GM12878 (cell line): Measurements from ENCODE around the gene HDGF. TPM values are rescaled to one million over a fixed set of nuclear protein-coding genes. Genes with fewer than 3 reads are reported as not detected.

ENCODE experiments used
- BCL11A ChIP-seq: IDR thresholded peaks from 2 replicates; pipeline ENCODE4 v1.6.1; 2011; ENCODE audit warnings: low read depth, low read length
- CBFB ChIP-seq: IDR thresholded peaks from 2 replicates; pipeline ENCODE4 v1.6.1; 2016; ENCODE audit warnings: antibody characterized with exemption, low read depth
- FOS ChIP-seq: IDR thresholded peaks from 3 replicates; pipeline ENCODE4 v1.6.1; 2011; ENCODE audit warnings: borderline replicate concordance; ENCODE audit not compliant: insufficient read length; ENCODE audit errors: extremely low read depth
- HCFC1 ChIP-seq: fragments of 150-350 bp; IDR thresholded peaks from 2 replicates; pipeline ENCODE4 v1.6.1; 2014; ENCODE audit warnings: low read length
- IRF4 ChIP-seq: IDR thresholded peaks from 2 replicates; pipeline ENCODE4 v1.6.1; 2011; ENCODE audit warnings: low read depth, low read length
- JUND ChIP-seq: IDR thresholded peaks from 2 replicates; pipeline ENCODE4 v1.6.1; 2012; ENCODE audit warnings: low read depth, mild to moderate bottlenecking, low read length, improper control_type of control experiment, moderate library complexity
- KDM1A ChIP-seq: fragments of 200-600 bp; sonication (generic); IDR thresholded peaks from 2 replicates; pipeline ENCODE4 v1.6.1; 2016; ENCODE audit warnings: borderline replicate concordance
- MEF2A ChIP-seq: IDR thresholded peaks from 2 replicates; pipeline ENCODE4 v1.6.1; 2011; ENCODE audit warnings: low read depth, mild to moderate bottlenecking, low read length, moderate library complexity; ENCODE audit not compliant: insufficient read depth
- MXI1 ChIP-seq: fragments of 150-350 bp; IDR thresholded peaks from 2 replicates; pipeline ENCODE4 v1.6.1; 2011; ENCODE audit warnings: low read depth, mild to moderate bottlenecking, inconsistent platforms, low read length, improper control_type of control experiment
- MYC ChIP-seq: IDR thresholded peaks from 2 replicates; pipeline ENCODE4 v1.6.1; 2011; ENCODE audit warnings: mild to moderate bottlenecking, low read length, moderate library complexity, inconsistent platforms; ENCODE audit not compliant: insufficient read depth, insufficient replicate concordance, insufficient read length, severe bottlenecking
- PML ChIP-seq: IDR thresholded peaks from 2 replicates; pipeline ENCODE4 v1.6.1; 2012; ENCODE audit warnings: low read length, inconsistent platforms
- RCOR1 ChIP-seq: conservative IDR thresholded peaks from 2 replicates; pipeline ENCODE4 v1.6.1; 2012; ENCODE audit warnings: low read depth, low read length, improper control_type of control experiment
- SIX5 ChIP-seq: IDR thresholded peaks from 2 replicates; pipeline ENCODE4 v1.6.1; 2011; ENCODE audit warnings: mild to moderate bottlenecking, low read depth, low read length, moderate library complexity; ENCODE audit not compliant: severe bottlenecking
- SUPT20H ChIP-seq: IDR thresholded peaks from 2 replicates; pipeline ENCODE4 v1.6.1; 2011; ENCODE audit warnings: low read depth, mild to moderate bottlenecking, low read length, moderate library complexity, borderline replicate concordance; ENCODE audit not compliant: control insufficient read depth
- SUZ12 ChIP-seq: fragments of 200-600 bp; sonication (generic); IDR thresholded peaks from one replicate; pipeline ENCODE4 v1.6.1; 2018; ENCODE audit warnings: antibody characterized with exemption, mild to moderate bottlenecking; ENCODE audit not compliant: unreplicated experiment
- ZNF384 ChIP-seq: IDR thresholded peaks from 2 replicates; pipeline ENCODE4 v1.6.1; 2012; ENCODE audit warnings: low read depth, mild to moderate bottlenecking, low read length, improper control_type of control experiment, borderline replicate concordance
- ZSCAN29 ChIP-seq: fragments of 450-650 bp; IDR thresholded peaks from 2 replicates; pipeline ENCODE4 v1.6.1; 2017; ENCODE audit warnings: mild to moderate bottlenecking, moderate library complexity
- polyA plus RNA-seq, 11 experiments: library from polyadenylated mRNA; depleted of rRNA in 4 of 11; unstranded in 6 of 11; stranded (reverse) in 5 of 11; fragments of >200 nt; fragmentation: Nextera tagmentation in 4 of 11; fragmentation: Illumina TruSeq in 1 of 11; extraction: Ambion mirVana in 4 of 11; extraction: Trizol in 1 of 11; gene quantifications; 1 replicate in 1 of 11; 2 replicates in 10 of 11; pipeline versions ENCODE4 v1.2.1 to v1.2.3, GENCODE V29; 2011 to 2016; ENCODE audit warnings: inconsistent platforms in 2 of 11, missing spikeins in 2 of 11, low read depth in 1 of 11
- total RNA-seq, 4 experiments: library from RNA; depleted of rRNA in 3 of 4; stranded (reverse); fragments of >200 nt in 3 of 4; fragmentation: Illumina TruSeq in 1 of 4; extraction: Trizol in 1 of 4; gene quantifications; 2 replicates each; pipeline versions ENCODE4 v1.2.1 to v1.2.3, GENCODE V29; 2013 to 2021
- TF ChIP-seq, protein P1 (sequence below): fragments of 450-650 bp; IDR thresholded peaks from 2 replicates; pipeline ENCODE4 v1.6.1; 2017; ENCODE audit warnings: mild to moderate bottlenecking
- TF ChIP-seq, protein P2 (sequence below): fragments of 450-650 bp; IDR thresholded peaks from 2 replicates; pipeline ENCODE4 v1.6.1; 2017; ENCODE audit warnings: mild to moderate bottlenecking, moderate library complexity
- TF ChIP-seq, protein P3 (sequence below), 3 experiments: IDR thresholded peaks in 2 of 3; conservative IDR thresholded peaks in 1 of 3; 2 replicates each; pipeline ENCODE4 v1.5.1; 2011; ENCODE audit warnings: low read depth in 3 of 3, low read length in 3 of 3, mild to moderate bottlenecking in 3 of 3, control low read depth in 2 of 3, moderate library complexity in 2 of 3, inconsistent platforms in 1 of 3, mixed read lengths in 1 of 3; ENCODE audit not compliant: control insufficient read depth in 2 of 3, insufficient read depth in 1 of 3; ENCODE audit errors: extremely low read depth in 1 of 3
- TF ChIP-seq, protein P4 (sequence below): IDR thresholded peaks from 2 replicates; pipeline ENCODE4 v1.6.1; 2011; ENCODE audit warnings: borderline replicate concordance, low read depth, mild to moderate bottlenecking, moderate library complexity, mixed read lengths, low read length; ENCODE audit not compliant: insufficient read depth; ENCODE audit errors: extremely low read length

The HDGF gene
- total and polyA plus RNA-seq, 10 of the 15 experiments (the other 5 are each of a cell fraction or from before 2014, with no cell fraction given) = 28.3 to 372 (median 209) TPM

DNA sequence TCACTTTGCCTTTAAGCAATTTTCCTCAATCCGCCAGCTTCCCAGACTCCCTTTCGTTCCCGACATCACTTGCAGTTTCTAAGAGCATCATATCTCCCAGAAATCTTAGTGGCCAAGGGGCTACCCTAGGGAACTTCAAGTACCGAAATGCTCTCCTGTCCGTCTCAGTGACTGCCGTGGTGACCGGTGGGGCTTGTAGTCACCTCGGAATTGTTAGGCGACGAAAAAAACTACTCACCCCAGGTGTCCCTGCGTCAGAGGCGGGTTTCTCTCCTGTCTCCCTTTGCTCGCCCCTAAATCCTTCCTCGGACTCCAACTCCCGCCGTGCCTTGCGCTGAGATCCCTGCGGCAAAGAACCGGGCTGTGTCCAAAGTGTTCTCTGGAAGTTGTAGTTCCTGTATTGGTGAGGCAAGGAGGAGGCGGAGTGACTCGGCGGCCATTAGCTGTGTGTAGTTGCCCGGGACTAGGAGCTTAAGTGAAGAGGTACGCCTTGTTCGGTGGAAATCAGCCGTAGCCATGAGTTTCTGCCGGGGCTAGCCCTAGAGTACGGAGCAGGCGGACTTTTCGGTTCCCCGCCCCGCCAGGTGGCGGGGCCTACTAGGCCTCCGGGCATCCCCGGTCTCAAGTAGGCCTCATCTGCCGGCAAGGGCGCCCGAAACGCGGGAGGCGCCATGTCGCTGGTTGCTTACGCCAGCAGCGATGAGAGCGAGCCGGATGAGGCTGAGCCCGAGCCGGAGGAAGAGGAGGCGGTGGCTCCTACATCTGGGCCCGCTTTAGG is 15.8 kb upstream of the HDGF start, which contains the start of gene PRCC (continued):
- no peak for TF ChIP-seq BCL11A
- TF ChIP-seq SUZ12 = peak; percentile 64
- TF ChIP-seq PML = 0 out of 2 replicates have a peak, but pooled peaks have one; percentile 64
- no peak for TF ChIP-seq KDM1A
- TF ChIP-seq ZSCAN29 = peak; percentile 78
- TF ChIP-seq, protein P1, sequence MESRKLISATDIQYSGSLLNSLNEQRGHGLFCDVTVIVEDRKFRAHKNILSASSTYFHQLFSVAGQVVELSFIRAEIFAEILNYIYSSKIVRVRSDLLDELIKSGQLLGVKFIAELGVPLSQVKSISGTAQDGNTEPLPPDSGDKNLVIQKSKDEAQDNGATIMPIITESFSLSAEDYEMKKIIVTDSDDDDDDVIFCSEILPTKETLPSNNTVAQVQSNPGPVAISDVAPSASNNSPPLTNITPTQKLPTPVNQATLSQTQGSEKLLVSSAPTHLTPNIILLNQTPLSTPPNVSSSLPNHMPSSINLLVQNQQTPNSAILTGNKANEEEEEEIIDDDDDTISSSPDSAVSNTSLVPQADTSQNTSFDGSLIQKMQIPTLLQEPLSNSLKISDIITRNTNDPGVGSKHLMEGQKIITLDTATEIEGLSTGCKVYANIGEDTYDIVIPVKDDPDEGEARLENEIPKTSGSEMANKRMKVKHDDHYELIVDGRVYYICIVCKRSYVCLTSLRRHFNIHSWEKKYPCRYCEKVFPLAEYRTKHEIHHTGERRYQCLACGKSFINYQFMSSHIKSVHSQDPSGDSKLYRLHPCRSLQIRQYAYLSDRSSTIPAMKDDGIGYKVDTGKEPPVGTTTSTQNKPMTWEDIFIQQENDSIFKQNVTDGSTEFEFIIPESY = no peak
- TF ChIP-seq ZNF384 = no peak
- TF ChIP-seq, protein P2, sequence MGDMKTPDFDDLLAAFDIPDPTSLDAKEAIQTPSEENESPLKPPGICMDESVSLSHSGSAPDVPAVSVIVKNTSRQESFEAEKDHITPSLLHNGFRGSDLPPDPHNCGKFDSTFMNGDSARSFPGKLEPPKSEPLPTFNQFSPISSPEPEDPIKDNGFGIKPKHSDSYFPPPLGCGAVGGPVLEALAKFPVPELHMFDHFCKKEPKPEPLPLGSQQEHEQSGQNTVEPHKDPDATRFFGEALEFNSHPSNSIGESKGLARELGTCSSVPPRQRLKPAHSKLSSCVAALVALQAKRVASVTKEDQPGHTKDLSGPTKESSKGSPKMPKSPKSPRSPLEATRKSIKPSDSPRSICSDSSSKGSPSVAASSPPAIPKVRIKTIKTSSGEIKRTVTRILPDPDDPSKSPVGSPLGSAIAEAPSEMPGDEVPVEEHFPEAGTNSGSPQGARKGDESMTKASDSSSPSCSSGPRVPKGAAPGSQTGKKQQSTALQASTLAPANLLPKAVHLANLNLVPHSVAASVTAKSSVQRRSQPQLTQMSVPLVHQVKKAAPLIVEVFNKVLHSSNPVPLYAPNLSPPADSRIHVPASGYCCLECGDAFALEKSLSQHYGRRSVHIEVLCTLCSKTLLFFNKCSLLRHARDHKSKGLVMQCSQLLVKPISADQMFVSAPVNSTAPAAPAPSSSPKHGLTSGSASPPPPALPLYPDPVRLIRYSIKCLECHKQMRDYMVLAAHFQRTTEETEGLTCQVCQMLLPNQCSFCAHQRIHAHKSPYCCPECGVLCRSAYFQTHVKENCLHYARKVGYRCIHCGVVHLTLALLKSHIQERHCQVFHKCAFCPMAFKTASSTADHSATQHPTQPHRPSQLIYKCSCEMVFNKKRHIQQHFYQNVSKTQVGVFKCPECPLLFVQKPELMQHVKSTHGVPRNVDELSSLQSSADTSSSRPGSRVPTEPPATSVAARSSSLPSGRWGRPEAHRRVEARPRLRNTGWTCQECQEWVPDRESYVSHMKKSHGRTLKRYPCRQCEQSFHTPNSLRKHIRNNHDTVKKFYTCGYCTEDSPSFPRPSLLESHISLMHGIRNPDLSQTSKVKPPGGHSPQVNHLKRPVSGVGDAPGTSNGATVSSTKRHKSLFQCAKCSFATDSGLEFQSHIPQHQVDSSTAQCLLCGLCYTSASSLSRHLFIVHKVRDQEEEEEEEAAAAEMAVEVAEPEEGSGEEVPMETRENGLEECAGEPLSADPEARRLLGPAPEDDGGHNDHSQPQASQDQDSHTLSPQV = peak; percentile 98
- no peak for TF ChIP-seq MEF2A
- TF ChIP-seq, protein P3, sequence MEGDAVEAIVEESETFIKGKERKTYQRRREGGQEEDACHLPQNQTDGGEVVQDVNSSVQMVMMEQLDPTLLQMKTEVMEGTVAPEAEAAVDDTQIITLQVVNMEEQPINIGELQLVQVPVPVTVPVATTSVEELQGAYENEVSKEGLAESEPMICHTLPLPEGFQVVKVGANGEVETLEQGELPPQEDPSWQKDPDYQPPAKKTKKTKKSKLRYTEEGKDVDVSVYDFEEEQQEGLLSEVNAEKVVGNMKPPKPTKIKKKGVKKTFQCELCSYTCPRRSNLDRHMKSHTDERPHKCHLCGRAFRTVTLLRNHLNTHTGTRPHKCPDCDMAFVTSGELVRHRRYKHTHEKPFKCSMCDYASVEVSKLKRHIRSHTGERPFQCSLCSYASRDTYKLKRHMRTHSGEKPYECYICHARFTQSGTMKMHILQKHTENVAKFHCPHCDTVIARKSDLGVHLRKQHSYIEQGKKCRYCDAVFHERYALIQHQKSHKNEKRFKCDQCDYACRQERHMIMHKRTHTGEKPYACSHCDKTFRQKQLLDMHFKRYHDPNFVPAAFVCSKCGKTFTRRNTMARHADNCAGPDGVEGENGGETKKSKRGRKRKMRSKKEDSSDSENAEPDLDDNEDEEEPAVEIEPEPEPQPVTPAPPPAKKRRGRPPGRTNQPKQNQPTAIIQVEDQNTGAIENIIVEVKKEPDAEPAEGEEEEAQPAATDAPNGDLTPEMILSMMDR (IDR thresholded peaks at IDR 0.05 in 2 of 3, conservative IDR thresholded peaks at IDR 0.05 in 1 of 3; ENCODE audit: control insufficient read depth in 2 of 3, extremely low read depth in 1 of 3, insufficient read depth in 1 of 3, low read depth in 3 of 3, low read length in 3 of 3) = no peak
- TF ChIP-seq, protein P4, sequence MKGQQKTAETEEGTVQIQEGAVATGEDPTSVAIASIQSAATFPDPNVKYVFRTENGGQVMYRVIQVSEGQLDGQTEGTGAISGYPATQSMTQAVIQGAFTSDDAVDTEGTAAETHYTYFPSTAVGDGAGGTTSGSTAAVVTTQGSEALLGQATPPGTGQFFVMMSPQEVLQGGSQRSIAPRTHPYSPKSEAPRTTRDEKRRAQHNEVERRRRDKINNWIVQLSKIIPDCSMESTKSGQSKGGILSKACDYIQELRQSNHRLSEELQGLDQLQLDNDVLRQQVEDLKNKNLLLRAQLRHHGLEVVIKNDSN = no peak
- no peak for TF ChIP-seq FOS
- TF ChIP-seq CBFB = no peak
- TF ChIP-seq SUPT20H = no peak
- peak; percentile 58 for TF ChIP-seq MYC
- TF ChIP-seq SIX5 = peak; percentile 98
- no peak for TF ChIP-seq IRF4
- no peak for TF ChIP-seq RCOR1
- TF ChIP-seq HCFC1 = peak; percentile 99
- peak; percentile 44 for TF ChIP-seq MXI1
- no peak for TF ChIP-seq JUND
